HG03432 (cell line): ENCODE results near the gene TRAF2.
A peak's percentile ranks its signal among the peaks of the same experiment; 100 is the strongest.

ENCODE experiments used
- ATAC-seq: cut with Tn5 transposase; IDR thresholded peaks from one replicate; pipeline ENCODE4 v1.9.1; 2021; ENCODE audit warnings: mild to moderate bottlenecking, moderate library complexity; ENCODE audit not compliant: unreplicated experiment

Gene TRAF2

GRCh38 chr9:136930014-136930413, 43.7 kb downstream of the TRAF2 start:
- ATAC-seq, result no peak

GRCh38 chr9:136931611-136932130, 45.4 kb downstream of the TRAF2 start:
- ATAC-seq, result no peak

DNA sequence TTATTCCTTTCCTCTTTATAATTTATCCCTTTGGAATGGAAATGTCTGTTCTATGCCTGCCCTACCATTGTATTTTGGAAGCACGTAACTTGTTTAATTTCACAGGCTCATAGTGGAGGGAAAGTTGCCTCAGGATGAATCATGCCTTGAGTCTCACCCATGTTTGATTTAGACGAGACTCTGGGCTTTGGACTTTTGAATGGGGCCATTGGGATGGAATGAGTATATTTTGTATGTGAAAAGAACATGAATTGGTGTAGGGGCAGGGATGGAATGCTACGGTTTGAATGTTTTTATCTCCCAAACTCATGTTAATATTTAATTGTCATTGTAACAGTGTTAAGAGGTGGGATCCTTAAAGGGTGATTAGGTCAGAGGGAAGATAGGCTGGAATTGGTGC, 48.0 kb downstream of the TRAF2 start:
- ATAC-seq, result no peak

DNA sequence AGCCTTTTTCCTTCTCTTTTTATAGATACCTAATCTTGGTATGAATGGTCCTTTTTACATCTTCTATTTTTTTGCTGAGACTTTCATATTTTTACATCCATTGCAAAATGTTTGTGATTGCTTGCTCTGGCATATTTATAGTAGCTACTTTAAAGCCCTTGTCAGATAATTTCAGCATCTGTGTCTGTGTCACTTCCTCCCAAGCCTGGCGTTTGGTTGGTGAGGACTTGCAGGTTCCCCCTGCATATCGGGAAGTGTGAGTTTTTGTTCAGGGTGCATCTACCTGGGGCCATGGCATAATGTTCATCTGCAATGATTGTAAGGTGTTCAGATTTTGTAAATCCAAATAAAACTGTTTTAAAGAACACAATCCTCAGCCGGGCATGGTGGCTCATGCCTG, 49.3 kb downstream of the TRAF2 start:
- no peak for ATAC-seq

DNA sequence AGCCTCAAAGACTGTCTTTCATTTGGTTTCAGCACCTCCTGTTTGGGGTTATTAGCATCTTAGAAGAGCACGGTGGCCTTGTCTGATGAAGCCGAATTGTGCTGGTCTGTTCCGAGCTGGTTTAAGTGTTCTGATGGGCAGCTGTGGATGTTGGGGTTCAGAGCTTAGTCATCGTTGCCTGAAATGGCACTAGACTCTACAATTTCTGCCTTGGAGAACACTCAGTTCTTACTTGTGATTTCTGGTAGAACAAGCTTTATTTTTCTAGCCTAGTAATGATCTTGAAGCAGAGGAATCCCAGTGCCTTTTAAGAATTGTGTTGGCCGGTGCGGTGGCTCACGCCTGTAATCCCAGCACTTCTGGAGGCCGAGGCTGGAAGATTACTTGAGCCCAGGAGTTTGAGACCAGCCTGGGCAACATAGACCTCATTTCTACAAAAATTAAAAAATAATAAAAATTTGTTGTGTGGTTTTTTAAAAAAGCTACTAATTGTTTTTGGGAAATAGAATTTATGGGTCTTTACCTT, 50.4 kb downstream of the TRAF2 start:
- ATAC-seq, result no peak

DNA sequence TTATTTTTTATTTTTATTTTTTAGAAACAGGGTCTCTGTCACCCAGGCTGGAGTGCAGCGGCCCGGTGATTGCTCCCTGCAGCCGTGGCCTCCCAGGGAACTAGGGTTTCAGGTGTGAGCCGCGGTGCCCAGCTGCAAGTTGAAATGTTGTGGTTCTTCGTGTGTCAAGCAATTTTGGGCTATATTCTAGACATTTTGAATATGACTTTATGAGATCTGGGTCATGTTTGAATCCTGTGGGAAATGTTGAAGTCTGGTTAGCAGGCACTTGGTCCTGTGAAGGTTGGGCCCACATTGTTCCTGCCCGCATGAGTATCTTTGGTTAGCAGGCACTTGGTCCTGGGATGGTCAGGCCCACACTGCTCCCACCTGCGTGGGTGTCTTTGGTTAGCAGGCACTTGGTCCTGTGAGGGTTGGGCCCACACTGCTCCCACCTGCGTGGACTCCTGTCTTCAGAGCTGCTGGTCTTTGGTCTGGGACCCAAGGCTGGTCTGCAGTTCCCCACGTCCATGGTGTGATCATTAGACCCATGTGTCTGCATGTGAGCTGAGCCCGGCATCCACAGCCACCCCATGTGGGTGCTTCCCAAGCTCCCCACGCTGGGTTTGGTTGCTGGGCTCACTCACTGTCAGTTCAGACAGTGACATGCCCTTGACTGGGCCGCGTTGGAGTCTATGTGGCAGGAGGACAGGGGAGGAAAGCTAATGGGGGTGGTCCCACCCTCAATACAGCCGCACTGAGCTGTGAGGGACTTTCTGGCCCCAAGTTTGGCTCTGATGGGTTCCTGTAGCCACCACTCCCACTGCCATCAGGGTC, 51.1 kb downstream of the TRAF2 start:
- ATAC-seq, result no peak

DNA sequence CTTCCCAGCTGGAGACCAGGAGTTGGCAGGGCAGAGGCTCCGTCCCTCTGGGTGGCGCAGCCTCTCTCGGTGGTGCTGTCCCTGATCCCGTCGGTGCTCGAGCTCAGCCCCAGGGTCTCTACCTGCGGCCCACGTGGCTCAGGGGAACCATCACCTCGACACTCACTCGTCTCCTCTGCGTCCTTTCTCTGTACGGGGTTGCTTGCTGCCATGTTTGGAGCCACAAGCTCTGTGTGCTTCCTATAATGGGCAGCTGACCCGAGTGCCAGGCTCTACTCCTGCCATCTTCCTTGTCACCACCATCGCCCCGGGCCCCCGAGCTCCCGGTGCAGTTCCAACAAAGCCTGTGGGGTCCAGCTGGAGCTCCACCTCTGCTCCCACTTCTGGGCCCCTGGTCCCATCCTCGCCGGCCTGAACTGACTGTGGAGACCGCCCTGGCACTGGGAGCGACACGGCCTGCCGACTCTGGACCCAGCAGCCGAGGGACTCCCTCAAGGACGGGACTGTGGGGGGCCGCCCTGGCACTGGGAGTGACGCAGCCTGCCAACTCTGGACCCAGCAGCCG, 53.2 kb downstream of the TRAF2 start:
- no peak for ATAC-seq

DNA sequence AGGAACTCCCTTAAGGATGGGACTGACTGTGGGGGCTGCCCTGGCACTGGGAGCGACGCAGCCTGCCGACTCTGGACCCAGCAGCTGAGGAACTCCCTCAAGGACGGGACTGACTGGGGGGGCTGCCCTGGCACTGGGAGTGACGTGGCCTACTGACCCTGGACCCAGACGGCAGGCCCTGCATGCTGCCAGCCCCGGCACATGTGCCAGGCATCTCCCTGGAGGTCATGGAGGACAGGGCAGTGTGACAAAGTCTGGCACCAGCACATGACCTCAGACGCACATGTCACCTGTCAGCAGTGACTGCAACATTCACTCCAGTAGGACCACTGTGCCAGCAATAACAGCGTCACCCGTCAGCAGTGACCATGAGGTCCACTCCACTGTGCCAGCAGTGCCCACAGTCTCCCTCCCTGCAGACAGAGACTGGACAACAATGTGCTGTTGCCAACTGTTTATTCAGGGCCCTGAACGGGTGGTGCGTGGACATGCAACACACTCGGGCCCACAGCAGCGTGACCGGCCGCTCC, 53.7 kb downstream of the TRAF2 start:
- no peak for ATAC-seq

DNA sequence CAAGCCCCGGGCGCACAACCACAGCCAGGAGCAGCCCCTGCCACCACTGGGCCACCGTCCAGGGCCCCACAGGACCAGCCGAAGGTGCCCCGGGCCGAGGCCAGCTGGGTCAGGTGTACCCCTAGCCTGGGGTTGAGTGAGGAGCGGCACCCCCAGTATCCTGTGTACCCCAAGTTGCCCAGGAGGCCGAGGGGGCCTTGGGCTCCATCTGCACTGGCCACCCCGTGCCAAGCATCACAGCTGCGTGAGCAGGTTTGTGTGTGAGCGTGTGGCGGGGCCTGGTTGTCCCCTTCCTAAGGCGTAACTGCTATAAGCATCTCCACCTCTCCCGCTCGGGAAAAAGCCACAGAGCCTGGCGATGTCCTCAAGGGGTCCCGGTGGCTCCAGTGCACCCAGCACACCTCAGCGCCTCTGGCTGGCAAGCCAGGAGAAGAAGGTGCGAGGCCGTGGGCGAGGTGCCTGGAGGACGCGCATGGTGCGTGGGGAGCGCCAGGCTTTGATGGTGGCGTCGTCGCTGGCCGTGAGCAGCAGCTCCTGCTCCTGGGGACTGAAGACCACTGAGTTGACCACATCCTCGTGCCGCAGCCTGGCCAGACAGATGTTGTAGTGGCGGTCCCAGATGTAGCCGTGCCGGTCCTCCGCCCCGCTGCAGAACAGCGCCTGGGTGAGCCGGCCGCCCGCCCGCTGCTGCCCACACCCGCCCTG, 54.4 kb downstream of the TRAF2 start:
- ATAC-seq, result no peak

- ATAC-seq, result no peak
Measured at GRCh38 chr9:136941231-136942111, 55.2 kb downstream of the TRAF2 start.

- ATAC-seq, result no peak
Measured at GRCh38 chr9:136942112-136942880, 56.0 kb downstream of the TRAF2 start.

GRCh38 chr9:136942881-136943230, 56.5 kb downstream of the TRAF2 start:
- ATAC-seq, result no peak

DNA sequence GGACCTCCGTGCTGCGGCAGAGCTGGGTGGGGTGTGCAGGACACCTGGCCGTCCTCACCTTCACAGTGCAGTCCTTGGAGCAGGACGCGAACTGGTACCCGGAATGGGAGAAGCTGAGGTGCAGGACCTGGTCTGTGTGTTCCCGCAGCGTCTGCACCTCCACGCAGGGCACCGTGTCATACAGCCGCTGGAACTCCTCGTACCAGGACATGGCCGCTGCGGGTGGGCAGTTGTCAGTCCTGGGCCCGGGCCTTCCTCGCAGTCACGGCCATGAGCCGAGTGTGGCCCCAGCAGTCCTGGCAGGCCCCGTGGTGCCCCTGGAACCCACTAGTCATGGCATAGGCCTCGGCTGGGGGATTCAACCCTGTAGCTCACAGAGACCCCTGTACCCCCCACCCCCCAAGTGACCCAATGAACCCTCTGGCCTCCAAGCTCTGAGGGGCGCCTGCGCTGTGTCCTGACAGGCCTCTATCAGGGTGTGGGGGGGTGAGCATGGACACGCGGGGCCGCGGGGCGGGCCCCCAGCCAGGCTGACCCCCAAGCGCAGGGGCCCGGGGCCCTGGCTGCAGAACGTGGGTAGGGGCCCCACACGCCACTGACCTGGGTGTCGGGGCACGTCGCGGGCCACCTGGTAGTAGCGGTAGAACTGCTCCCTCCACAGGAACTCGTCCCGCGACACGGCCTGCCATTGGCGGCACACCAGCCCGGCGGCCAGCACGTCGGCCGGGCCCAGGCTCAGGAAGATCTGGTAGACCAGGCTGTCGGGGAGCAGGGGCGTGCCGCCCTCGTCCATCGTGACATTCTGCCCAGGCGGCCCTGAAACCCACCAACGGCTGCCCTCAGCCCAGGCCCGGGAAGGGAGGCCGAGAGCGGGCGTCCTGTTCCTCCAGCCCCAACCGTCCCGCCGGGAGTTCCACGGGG, 57.2 kb downstream of the TRAF2 start:
- peak; percentile 3 for ATAC-seq

- peak; percentile 39 for ATAC-seq
Measured at GRCh38 chr9:136944212-136944518, 57.8 kb downstream of the TRAF2 start.

DNA sequence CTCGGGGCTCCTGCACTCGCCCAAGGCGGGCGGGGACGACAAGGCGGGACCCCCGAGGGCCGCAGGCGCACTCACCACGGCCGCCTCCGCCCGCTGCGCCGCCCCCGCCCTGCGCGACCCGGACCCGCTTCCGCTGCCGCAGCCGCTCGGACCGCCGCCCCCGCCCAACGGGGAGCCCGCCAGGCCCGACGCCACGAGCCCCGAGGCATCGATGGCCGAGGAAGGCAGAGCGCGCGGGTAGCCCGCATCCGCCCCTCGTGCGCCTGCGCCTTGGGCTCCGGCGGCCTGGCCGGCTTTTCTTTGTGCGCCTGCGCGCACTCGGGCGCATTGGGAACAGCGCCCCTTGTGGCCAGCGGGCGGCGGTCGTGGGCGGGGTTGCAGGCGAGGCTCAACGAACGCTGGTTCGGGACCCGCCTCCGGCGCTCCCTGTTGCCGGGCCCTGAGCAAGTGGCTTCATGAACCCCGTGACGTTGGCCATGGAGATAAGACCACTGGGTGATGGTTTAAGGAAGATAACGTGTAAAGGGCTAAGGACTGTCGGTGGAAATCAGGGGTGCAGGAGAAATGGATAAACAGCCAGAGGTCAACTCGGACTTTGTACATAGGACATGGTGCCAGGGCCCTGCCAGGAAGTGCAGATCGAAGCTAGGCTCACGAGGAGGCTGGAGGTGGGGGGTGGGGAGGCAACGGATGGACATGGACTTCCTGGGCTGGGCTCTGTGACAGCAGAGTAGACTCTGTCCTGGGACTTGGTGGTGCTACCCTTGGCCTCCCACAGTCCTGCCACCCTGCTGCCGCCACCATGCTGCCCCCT, 58.4 kb downstream of the TRAF2 start, which contains the start of the genes C8G and FBXW5:
TSS of gene C8G (plus strand) at position 725 of the 814 bp plus-strand sequence. CDS start at position 803, 78 bp downstream.
TSS of gene FBXW5 (minus strand) at position 220 of the 814 bp plus-strand sequence. CDS start 655 bp downstream, outside the sequence.
- peak; percentile 70 for ATAC-seq

- ATAC-seq, result no peak
Measured at GRCh38 chr9:136945333-136946227, 59.3 kb downstream of the TRAF2 start.
